GM19023 (cell line): Measurements from ENCODE around the gene KIRREL2.
"Not testable (repeated sequence)": the region's sequence is repeated elsewhere in the genome, so short reads cannot be mapped to it uniquely, and the experiment has no call there.

Experiments used
- ATAC-seq: cut with Tn5 transposase; IDR thresholded peaks from one replicate; pipeline ENCODE4 v1.9.1; 2021; ENCODE audit warnings: mild to moderate bottlenecking, moderate library complexity; ENCODE audit not compliant: unreplicated experiment

Gene KIRREL2

DNA sequence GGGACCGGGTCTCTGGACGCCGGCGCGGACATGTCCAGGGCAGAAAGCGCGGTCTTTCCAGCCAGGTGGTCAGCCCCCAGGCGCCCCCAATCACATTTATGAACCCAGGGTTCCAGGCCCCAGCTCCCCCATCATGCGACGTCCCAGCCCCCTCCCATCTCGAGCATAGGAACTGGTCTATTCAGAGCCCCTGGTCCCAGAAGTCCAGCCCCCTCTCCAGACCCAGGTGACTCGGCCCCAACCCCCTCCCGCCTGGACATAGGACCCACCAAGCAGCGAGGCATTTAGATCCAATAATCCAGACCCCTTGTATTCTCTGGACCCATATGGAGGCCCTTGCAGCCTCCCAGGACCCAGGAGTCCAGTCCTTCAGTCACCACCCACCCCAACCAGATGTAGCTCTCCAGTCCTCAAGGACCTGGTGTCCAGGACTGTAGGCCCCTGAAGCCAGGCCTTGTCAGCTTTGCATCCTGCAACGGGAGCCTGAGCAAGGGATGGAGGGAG is 12.2 kb downstream of the KIRREL2 start:
- ATAC-seq = no peak

DNA sequence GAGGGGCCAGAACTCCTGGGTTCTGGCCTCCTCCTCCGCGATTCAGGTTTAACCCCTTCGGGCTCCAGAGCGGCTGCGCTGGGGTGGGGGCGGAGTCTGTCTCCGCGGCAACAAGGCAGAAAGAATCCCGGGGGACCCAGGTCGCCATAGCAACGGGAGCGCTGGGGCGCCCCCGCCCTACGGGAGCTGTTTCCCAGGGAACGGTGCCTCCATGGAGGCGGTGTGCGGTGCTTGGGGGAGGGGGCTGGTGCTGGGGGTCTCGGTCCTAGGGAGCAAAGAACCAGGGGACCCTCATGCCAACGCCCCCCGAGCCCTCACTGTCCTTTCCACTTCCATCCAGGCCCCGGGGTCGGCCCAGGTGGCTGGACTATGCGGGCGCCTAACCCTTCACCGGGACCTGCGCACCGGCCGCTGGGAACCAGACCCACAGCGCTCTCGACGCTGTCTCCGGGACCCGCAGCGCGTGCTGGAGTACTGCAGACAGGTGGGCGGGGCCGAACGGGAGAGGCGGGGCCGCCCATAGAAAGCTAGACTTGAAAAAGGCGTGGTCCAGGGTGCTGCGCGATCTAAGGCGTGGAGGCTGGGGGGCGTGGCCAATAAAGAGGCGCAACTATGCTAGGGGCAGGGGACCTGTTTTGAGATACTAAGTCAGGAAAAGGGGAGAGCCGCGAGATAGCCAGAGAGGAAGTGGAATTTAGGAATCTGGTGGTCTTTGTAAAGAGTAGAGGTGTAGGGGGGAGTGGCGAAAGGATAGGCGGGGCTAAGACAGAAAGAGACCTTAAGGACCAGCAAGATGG is 12.8 kb downstream of the KIRREL2 start:
- peak; percentile 73 for ATAC-seq

DNA sequence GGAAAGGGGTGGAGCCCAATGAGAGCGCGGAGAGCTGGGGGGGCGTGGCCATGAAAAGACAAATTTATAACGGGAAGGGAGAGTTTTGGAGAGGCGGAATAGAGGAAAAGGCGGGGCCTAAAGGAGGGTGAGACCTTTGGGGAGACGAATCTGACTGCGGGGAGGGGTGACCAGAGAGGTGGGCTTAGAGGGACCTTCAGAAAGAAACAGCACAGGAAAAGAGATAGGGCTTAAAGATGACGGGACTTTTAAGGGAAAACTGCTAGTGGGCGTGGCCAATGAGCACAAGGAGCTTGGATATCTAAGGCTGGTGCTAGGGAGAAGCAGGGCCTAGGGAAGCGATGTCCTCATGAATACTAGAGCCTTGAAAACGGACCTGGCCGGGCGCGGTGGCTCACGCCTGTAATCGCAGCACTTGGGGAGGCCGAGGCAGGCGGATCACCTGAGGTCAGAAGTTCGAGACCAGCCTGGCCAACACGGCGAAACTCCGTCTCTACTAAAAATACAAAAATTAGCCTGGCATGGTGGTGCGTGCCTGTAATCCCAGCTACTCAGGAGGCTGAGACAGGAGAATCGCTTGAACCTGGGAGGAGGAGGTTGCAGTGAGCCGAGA is 13.5 kb downstream of the KIRREL2 start:
- ATAC-seq = not testable (repeated sequence)

DNA sequence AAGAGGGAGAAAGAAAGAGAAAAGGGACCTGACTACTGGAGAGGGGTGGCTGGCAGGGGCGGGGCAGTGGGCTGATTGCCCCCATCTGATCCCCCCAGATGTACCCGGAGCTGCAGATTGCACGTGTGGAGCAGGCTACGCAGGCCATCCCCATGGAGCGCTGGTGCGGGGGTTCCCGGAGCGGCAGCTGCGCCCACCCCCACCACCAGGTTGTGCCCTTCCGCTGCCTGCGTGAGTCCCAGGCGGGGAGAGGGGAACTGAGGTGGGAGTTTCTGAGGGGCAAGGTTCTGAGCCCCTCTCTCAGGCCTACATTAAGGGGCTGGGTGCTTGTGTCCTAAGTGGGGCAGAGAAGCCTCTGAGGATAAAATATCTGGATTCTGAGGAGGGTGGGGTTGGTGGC is 14.1 kb downstream of the KIRREL2 start:
- ATAC-seq = no peak

DNA sequence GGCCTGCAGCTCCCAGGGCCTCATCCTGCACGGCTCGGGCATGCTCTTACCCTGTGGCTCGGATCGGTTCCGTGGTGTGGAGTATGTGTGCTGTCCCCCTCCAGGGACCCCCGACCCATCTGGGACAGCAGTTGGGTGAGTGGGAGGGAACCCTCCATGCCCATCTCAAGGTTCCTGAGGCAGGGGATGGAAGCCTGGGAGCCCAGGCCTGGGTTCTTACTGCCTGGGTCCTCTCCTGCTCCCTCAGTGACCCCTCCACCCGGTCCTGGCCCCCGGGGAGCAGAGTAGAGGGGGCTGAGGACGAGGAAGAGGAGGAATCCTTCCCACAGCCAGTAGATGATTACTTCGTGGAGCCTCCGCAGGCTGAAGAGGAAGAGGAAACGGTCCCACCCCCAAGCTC is 14.9 kb downstream of the KIRREL2 start:
- no peak for ATAC-seq

DNA sequence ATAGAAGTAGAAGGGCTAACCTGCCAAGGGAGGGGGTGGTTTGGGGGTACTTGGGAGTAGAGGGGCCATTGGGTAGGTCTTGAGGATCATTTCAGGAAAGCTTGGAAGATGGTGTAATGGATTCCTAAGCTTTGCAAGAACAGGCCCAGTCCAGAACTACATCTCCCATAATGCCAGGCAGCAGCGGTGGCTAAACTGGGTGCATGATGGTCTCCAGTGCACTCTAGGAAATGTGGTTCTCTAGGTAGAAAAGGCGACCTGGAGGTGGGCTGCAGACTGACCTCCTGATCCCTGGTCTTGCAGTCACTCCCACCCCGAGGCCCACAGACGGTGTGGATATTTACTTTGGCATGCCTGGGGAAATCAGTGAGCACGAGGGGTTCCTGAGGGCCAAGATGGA is 15.5 kb downstream of the KIRREL2 start:
- no peak for ATAC-seq

DNA sequence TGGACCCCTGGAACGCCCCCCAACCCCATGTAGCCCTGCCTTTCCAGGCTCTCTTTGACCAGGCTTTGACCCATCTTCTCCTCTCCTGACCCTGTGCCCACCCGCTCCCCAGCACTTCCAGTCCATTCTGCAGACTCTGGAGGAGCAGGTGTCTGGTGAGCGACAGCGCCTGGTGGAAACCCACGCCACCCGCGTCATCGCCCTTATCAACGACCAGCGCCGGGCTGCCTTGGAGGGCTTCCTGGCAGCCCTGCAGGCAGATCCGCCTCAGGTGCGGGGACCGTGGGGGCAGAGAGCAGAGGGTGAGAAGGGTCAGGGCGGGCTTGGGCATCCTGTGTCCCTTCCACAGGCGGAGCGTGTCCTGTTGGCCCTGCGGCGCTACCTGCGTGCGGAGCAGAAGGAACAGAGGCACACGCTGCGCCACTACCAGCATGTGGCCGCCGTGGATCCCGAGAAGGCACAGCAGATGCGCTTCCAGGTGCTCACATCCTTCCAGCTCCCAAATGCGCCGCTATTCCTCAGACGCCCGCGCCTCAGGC is 17.8 kb downstream of the KIRREL2 start:
- ATAC-seq = no peak

DNA sequence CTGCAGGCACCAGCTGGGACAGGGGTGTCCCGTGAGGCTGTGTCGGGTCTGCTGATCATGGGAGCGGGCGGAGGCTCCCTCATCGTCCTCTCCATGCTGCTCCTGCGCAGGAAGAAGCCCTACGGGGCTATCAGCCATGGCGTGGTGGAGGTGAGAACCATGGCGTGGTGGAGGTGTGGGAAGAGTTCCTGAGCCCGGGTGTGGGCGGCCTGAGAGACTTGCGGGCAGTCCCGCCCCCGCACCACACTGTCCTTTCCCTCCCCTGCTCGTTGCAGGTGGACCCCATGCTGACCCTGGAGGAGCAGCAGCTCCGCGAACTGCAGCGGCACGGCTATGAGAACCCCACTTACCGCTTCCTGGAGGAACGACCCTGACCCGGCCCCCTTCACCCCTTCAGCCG is 22.4 kb downstream of the KIRREL2 start:
- no peak for ATAC-seq

DNA sequence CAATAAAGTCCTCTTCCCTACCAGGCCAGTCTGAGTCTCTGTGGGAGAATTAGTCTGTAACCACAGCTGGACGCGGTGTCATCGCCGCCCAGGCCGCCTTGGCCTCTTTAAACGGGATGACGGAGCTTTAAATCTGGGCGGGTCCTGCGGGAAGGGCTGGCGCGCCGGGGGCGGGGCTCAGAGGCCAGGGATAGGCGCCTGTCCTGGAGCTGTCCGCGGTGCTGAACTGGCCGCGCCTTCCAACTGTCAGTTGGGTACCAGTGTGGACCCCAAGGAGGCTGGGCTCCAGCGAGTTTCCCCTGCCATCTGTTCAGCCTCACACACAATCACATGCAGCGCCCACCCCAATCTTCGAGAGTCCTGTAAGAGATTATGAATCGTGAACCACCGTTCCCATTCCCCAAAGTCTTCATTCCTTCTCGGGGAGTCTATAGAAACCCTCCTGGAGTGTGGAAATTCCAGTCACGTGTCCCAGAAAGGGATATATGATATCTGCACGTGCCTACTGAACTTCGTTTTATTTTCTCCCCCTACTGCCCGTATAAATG is 23.1 kb downstream of the KIRREL2 start:
- no peak for ATAC-seq

DNA sequence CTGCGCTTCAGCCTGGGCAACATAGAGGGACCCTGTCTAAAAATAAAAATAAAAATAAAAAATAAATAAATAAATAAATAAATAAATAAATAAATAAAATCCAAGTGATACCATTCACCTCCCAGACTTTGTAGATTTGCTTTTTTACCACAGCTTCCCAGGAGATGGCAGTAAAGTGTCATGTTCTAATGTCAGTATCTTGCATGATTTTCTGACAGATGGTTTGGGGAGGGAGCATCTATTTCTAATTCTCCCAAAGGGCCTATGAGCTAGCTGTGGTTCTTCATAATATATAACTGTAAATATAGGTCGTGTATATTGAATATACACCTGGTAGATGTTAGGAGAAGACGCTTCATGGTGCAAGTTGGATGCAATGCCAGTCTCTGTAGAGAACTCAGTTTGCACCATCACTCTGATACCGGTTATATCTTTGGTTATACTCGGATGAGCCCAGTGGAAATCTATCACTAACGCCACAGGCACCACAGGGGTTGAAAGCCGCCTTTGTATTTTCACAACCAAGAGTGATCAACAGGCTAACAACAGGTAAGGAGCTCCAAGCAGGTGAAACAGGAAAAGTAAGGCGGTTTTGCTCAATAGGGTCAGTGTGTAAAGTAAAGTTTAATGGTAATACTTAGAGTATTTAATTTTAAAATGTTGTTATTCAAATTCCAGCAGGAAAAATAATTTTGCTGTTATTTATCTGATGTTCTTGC is 25.6 kb downstream of the KIRREL2 start:
- no peak for ATAC-seq

DNA sequence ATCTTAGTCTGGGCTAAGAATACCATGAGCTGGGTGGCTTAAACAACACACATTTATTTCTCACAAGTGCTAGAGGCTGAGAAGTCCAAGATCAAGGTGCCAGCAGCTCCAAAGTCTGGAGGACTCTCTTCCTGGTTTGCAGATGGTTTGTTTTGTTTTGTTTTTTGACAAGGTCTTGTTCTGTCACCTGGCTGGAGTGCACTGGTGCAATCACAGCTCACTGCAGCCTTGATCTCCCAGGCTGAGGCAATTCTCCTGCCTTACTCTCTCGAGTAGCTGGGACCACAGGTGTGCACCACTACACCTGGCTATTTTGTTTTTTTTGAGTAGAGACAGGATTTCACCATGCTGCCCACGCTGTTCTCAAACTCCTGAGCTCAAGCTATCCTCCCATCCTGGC is 27.2 kb downstream of the KIRREL2 start:
- no peak for ATAC-seq

DNA sequence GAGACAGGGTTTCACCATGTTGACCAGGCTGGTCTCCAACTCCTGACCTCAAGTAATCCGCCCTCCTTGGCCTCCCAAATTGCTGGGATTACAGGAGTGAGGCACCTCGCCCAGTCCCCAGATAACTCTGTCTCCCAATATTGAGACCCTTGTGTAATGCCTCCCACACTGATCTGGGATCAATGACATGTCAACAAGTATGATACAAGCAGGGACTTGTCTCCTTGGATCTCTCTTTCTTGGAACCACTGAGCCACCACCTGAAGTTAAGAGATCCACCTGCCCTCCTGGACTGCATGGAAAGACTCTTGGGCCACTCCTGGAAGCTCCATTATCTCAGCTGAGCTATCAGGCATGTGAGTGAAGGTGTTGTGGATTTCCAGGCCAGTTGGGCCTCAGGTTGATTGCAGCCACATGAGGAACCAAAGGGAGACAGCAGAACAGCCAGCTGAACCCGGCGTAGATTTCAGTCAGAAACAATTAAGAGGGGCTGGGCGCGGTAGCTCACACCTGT is 28.6 kb downstream of the KIRREL2 start:
- no peak for ATAC-seq

DNA sequence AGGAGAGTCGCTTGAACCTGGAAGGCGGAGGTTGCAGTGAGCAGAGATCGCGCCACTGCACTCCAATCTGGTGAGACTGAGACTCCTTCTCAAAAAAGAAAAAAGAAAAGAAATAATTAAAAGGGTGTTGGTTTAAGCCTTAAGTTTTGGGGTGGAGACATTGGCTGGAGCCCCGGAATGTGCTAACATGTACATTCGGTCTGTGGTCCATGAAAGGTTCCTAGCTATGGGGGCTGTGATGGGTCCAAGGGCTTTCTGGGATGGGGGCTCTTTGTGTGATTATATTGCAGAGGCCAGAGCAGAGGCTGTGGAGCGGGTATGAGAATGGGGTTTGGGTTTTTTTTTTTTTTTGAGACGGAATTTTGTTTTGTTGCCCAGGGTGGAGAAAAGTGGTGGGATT is 29.2 kb downstream of the KIRREL2 start:
- no peak for ATAC-seq

DNA sequence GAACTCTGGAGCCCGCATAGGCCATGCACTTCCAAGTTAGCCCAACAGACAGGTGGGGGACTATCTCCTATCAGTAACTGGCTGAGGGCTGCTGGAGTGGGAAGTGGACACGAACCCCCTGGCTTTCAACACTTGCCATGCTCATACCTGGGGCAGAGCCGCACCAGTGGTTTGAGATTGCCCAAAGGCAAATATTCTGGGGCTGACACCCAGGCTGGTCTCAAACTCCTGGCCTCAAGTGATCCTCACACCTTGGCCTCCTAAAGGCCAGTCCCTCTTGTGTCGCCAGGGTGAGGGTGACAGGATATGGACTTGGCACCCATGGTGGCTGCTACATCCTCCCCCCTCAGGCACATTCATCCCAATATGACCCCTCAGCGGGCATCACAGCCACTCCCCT is 30.5 kb downstream of the KIRREL2 start:
- no peak for ATAC-seq

DNA sequence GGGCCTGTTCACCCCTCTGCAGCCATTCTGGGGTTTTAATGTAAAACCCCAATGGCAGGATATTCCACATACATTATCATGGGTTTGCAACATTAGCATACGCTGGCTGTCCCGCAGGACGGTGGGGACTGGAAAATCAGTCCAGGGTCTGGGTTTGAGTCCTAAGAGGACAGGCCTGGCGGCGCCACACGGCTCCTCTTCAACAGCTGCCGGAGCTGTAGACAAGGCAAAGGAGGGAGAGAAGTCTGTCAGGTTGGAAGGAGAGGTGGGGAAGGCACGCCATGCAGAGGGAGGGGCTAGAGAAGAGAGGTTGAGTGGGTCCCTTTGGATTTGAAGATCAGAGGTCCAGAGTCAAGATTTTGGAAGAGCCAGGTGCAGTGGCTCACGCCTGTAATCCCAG is 31.7 kb downstream of the KIRREL2 start:
- no peak for ATAC-seq

DNA sequence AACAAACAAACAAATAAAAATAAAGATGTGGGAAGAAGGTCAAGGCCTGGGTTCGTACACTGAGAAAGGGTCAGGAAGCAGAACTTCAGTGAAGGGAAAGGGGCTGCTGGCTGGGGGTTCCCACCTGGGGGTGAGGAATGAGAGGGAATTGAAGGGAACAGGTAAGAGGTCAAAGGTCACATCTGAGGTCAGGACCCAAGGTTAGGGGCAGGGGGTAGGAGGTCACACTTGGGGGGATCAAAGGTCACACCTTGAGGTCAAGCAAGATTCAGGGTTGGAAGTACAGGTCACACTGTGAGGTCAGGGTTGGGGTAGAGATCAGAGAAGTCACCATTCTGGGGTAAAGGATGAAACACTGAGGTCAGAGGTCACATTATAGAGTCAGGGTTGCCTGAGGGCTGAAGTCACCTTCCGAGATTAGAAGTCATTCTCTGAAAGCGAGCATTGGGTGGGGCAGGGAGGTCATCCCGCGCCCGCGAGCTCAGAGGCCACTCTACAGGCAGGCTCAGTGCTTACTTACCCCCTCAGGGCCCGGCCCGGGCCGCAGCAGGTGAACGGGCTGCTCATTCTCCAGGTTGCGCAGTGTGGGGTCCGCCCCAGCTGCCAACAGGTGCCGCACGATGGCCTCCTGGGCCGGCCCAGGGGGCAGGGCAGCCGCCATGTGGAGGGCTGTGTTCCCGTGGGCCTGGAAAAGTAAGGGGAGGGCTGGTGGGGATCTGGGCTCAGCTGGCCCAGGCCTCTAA is 32.8 kb downstream of the KIRREL2 start:
- ATAC-seq = no peak

DNA sequence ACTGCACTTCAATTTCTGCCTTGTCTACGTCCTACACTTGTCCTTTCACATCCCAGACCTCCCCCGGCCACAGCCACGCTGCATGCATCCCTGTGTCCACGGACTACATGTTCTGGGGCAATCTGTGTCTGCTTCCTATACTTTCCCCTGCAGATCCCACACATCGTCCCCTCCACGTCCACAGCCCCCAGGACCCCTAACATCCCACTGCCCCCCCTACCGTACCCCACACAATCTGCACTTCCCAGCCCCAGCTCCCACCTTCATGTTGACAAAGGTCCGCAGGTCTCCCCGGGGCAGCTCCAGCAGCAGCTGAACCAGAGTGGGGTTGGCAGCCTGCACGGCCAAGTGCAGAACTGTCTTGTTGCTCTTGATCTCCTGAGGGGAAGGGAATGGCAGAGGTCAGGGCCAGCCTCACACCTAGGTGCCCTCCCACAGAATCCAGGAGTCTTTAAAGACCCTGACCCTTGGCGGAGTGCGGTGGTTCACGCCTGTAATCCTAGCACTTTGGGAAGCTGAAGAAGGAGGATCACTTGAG is 33.5 kb downstream of the KIRREL2 start:
- ATAC-seq = no peak

DNA sequence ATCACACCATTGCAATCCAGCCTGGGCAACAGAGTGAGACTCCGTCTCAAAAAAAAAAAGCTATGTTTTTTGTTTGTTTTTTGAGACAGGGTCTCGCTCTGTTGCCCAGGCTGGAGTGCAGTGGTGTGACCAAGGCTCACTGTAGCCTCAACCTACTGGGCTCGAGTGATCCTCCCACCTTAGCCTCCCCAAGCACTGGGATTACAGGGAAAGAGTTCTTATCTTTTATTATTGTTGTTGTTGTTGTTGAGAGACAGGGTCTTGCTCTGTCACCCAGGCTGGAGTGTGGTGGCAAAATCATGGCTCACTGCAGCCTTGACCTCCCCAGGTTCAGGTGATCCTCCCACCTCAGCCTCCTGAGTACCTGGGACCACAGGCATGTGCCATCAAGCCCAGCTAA is 35.1 kb downstream of the KIRREL2 start:
- ATAC-seq = not testable (repeated sequence)

DNA sequence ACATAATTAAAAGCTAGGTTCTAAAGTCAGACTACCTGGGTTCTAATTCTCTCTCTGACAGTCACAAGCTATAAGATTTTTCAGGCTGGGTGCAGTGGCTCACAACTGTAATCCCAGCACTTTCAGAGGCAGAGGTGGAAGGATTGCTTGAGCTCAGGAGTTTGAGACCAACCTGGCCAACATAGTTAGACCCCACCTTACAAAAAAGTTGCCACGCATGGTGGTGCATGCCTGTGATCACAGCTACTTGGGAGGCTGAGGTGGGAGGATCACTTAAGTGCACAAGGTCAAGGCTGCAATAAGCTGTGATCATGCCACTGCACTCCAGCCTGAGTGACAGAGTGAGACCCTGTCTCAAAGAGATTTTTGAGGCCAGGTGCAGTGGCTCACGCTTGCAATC is 37.6 kb downstream of the KIRREL2 start:
- no peak for ATAC-seq
